ENCODE measurements around the gene RAD54L2.
"Not testable (repeated sequence)": the region's sequence is repeated elsewhere in the genome, so short reads cannot be mapped to it uniquely, and the experiment has no call there.

The RAD54L2 gene

GRCh38 chr3:51538459-51539290 lies at the start of gene RAD54L2:
Gene RAD54L2, plus strand, starts transcription at chr3:51538719. Its CDS starts 51,702 bp downstream, at chr3:51590421.
- DNase-seq, result peak; percentile 26 to 74 (median 61)

GRCh38 chr3:51498876-51499738 lies 39.4 kb upstream of the RAD54L2 start:
- peak; percentile 62 to 85 (median 74) for DNase-seq

- peak in 3 of 6 experiments; percentile 9 to 36 (median 24) for DNase-seq
These were observed 37.8 kb upstream of the RAD54L2 start for GRCh38 chr3:51500632-51501131.

GRCh38 chr3:51501833-51502561 lies 36.5 kb upstream of the RAD54L2 start:
- DNase-seq, result peak; percentile 46 to 81 (median 68)

- DNase-seq, result no peak
These were observed 36.0 kb upstream of the RAD54L2 start for GRCh38 chr3:51502562-51502910.

GRCh38 chr3:51503007-51503406 lies 35.5 kb upstream of the RAD54L2 start:
- no peak for DNase-seq

- DNase-seq, result no peak
These were observed 30.3 kb upstream of the RAD54L2 start for GRCh38 chr3:51508255-51508654.

- no peak for DNase-seq
These were observed 27.5 kb upstream of the RAD54L2 start for GRCh38 chr3:51510996-51511395.

- no peak for DNase-seq
These were observed 24.3 kb upstream of the RAD54L2 start for GRCh38 chr3:51514210-51514609.

- DNase-seq, result no peak
These were observed 18.7 kb upstream of the RAD54L2 start for GRCh38 chr3:51519848-51520247.

- DNase-seq, result not testable (repeated sequence)
These were observed 17.4 kb upstream of the RAD54L2 start for GRCh38 chr3:51520906-51521730.

GRCh38 chr3:51522273-51522962 lies 16.1 kb upstream of the RAD54L2 start:
- no peak for DNase-seq

GRCh38 chr3:51524874-51525273 lies 13.6 kb upstream of the RAD54L2 start:
- not testable (repeated sequence) for DNase-seq

- no peak for DNase-seq
These were observed 8.0 kb upstream of the RAD54L2 start for GRCh38 chr3:51530485-51530884.

- DNase-seq, result no peak
These were observed 3.1 kb upstream of the RAD54L2 start for GRCh38 chr3:51535146-51536019.

- DNase-seq, result not testable (repeated sequence)
These were observed 888 bp upstream of the RAD54L2 start for GRCh38 chr3:51537631-51538030.

- peak in 1 of 6 experiments; percentile 31 for DNase-seq
These were observed 432 bp upstream of the RAD54L2 start for GRCh38 chr3:51538115-51538458.

- DNase-seq, result peak in 2 of 6 experiments; percentile 15 to 26
These were observed 897 bp downstream of the RAD54L2 start for GRCh38 chr3:51539291-51539941.

GRCh38 chr3:51542596-51542995 lies 4.1 kb downstream of the RAD54L2 start:
- not testable (repeated sequence) for DNase-seq

All from stimulated activated naive CD4-positive, alpha-beta T cell (primary cell).